ENCODE data around the gene RIC8A.
"Not testable (repeated sequence)": the region's sequence is repeated elsewhere in the genome, so short reads cannot be mapped to it uniquely, and the experiment has no call there.

RIC8A gene

GRCh38 chr11:220641-221215, 13.2 kb downstream of the RIC8A start:
- not testable (repeated sequence) for DNase-seq

- DNase-seq = no peak
Observed at GRCh38 chr11:221539-221938, 14.0 kb downstream of the RIC8A start.

- no peak for DNase-seq
Observed at GRCh38 chr11:221998-222789, 14.7 kb downstream of the RIC8A start.

GRCh38 chr11:223026-223789, 15.7 kb downstream of the RIC8A start:
- DNase-seq = no peak

GRCh38 chr11:223884-224283, 16.4 kb downstream of the RIC8A start:
- no peak for DNase-seq

GRCh38 chr11:224424-224823, 16.9 kb downstream of the RIC8A start:
- DNase-seq = no peak

- DNase-seq = no peak
Observed at GRCh38 chr11:225734-226453, 18.4 kb downstream of the RIC8A start.

GRCh38 chr11:227824-228379, 20.4 kb downstream of the RIC8A start:
- DNase-seq = no peak

- no peak for DNase-seq
Observed at GRCh38 chr11:230431-230830, 22.9 kb downstream of the RIC8A start.

GRCh38 chr11:232783-233565, 25.5 kb downstream of the RIC8A start:
- no peak for DNase-seq

- no peak for DNase-seq
Observed at GRCh38 chr11:235180-235579, 27.7 kb downstream of the RIC8A start.

- DNase-seq = no peak
Observed at GRCh38 chr11:235609-235996, 28.1 kb downstream of the RIC8A start.

- DNase-seq = peak; percentile 85
Observed at GRCh38 chr11:235997-236773, 28.7 kb downstream of the RIC8A start, which contains the start of gene SIRT3. SIRT3 (minus strand) TSS chr11:236342; CDS start chr11:236328, 14 bp downstream.

GRCh38 chr11:236774-237767, 29.6 kb downstream of the RIC8A start, which contains the start of gene PSMD13:
PSMD13 (plus strand) TSS chr11:236976; CDS start chr11:237050, 74 bp downstream.
- DNase-seq = peak; percentile 90

GRCh38 chr11:238346-238745, 30.8 kb downstream of the RIC8A start:
- not testable (repeated sequence) for DNase-seq

- DNase-seq = no peak
Observed at GRCh38 chr11:240315-240714, 32.8 kb downstream of the RIC8A start.

GRCh38 chr11:241634-242033, 34.1 kb downstream of the RIC8A start:
- no peak for DNase-seq

GRCh38 chr11:244376-244775, 36.9 kb downstream of the RIC8A start:
- DNase-seq = no peak

GRCh38 chr11:249062-249461, 41.6 kb downstream of the RIC8A start:
- no peak for DNase-seq

- DNase-seq = no peak
Observed at GRCh38 chr11:250274-250673, 42.8 kb downstream of the RIC8A start.
